Bronchial epithelial cell (primary cell): ENCODE results near the gene METTL6. TPM values are rescaled to one million over a fixed set of nuclear protein-coding genes. Genes with fewer than 3 reads are reported as not detected.

Source experiments
- DNase-seq: peaks from one replicate; pipeline ENCODE4 v3.0.0-alpha.2; 2010; ENCODE audit warnings: low read depth
- FAIRE-seq: peaks from 2 replicates; lab custom pipeline; 2011; peaks lifted over from hg19 to GRCh38; lab: Jason Lieb, UNC
- H3K27me3 ChIP-seq: 2 replicates; pipeline ENCODE4 v1.5.1; 2011; ENCODE audit warnings: low read length; ENCODE audit not compliant: control insufficient read depth, insufficient read depth
- H3K36me3 ChIP-seq: 2 replicates; pipeline ENCODE4 v1.5.1; 2011; ENCODE audit warnings: low read length; ENCODE audit not compliant: control insufficient read depth, insufficient read depth
- H3K4me3 ChIP-seq: 2 replicates; pipeline ENCODE4 v1.5.1; 2011; ENCODE audit warnings: mild to moderate bottlenecking, low read depth, low read length, control low read depth
- total RNA-seq: library from RNA; depleted of rRNA; stranded (reverse); fragments of >200 nt; gene quantifications from 2 replicates; pipeline ENCODE4 v1.2.1, GENCODE V29; 2014
- TF ChIP-seq, protein P1 (sequence below): IDR thresholded peaks from 2 replicates; pipeline ENCODE4 v1.5.1; 2011; ENCODE audit warnings: mild to moderate bottlenecking, moderate library complexity, low read length, control low read depth, inconsistent platforms; ENCODE audit not compliant: insufficient read depth, severe bottlenecking

The METTL6 gene
- total RNA-seq, 1 donor from 2014 or later: 41.3 TPM

DNA sequence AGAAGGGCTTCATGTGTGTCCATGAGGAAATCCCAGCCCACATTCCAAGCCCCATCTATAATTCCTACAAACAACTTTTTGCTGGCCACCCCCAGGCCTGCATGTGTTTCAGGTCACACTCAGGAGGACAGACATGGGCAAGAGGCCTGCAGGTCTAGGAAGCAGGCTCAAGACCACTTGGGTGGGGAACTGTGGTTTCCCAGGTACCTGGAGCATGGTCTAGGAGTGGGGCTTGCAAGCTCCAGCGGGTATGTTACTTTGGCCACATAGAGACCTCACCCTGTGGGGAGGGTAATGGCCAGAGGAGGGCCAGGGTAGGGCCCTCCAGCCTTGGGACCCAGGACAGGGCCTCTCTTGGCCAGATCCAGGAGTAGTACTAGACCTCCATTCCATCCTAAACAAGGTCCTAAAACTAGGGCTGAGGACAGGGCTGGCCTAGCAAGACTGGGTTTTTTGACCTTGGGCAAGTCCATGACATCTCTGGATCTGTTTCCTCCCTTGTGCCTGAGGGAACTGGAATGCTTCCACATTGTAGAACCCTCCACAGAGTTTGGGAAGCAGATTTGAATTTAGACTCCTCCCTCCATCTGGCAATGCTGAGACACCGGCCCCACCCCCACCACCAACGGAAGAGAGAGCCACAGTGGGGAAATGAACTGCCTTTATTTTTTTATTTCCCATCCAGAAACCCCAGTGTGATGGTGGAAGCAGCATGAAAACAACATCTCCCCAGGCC lies 22.3 kb upstream of the METTL6 start:
- H3K27me3 ChIP-seq: no peaks in the 10 kb centered on the region
- no peaks in the 10 kb centered on the region for H3K36me3 ChIP-seq
- TF ChIP-seq, protein P1, sequence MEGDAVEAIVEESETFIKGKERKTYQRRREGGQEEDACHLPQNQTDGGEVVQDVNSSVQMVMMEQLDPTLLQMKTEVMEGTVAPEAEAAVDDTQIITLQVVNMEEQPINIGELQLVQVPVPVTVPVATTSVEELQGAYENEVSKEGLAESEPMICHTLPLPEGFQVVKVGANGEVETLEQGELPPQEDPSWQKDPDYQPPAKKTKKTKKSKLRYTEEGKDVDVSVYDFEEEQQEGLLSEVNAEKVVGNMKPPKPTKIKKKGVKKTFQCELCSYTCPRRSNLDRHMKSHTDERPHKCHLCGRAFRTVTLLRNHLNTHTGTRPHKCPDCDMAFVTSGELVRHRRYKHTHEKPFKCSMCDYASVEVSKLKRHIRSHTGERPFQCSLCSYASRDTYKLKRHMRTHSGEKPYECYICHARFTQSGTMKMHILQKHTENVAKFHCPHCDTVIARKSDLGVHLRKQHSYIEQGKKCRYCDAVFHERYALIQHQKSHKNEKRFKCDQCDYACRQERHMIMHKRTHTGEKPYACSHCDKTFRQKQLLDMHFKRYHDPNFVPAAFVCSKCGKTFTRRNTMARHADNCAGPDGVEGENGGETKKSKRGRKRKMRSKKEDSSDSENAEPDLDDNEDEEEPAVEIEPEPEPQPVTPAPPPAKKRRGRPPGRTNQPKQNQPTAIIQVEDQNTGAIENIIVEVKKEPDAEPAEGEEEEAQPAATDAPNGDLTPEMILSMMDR: no peak
- no peak for DNase-seq
- FAIRE-seq: no peak
- no peak overlapping the region for H3K4me3 ChIP-seq

DNA sequence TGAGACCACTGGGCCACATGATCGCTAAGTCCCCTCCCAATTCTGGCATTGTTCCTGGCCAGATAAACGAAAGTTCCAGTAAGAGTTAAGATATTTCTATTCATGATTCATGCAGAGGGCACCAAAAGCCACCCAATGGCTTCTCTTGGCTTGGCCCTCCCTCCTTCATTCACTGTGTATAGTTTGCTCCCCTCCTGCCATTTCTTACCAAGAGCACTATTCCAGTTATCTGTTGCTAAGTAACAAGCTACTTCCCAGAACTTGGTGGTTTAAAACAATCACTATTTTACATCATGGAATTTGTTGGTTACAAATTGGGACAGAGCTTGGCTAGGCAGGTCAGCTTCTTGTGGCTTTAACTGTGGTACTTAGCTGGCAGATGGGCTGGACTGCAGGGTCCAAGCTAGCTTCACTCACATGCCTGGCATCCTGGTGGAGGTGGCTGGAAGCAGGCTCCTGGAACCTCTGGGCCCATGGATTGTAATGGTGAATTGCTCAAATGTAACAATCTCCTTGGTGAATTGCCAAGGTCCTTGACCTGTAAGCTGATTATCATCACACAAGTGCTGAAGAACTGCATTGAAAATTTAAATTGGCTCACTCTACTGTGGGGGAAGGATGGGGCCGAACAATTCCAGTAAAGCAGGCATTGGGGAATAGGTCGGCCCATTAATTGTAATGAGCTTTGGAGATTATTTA lies 16.6 kb upstream of the METTL6 start:
- no peak overlapping the region for H3K4me3 ChIP-seq
- FAIRE-seq (no peak), DNase-seq (no peak)
- peaks cover 2% of the 10 kb centered on the region for H3K36me3 ChIP-seq
- no peaks in the 10 kb centered on the region for H3K27me3 ChIP-seq
- TF ChIP-seq, protein P1: no peak

DNA sequence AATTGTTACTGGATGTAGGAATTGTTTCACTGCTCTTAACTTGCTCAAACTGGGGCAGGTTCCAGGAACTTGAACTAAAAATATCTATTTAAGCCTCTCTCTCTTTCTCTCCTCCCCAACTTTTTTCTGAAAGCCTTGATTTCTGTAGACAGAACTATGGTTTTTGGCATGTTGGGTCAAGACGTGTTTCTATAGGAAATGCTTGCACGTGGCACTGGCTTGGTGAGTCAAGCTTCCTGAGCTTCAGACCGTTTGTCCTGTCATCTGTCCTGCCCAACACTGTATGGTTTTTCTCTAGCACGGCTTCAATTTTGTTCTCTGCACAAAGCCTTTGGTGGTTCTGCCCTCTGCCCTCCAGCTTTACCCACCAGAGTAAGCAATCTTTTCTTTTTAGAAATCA lies 13.5 kb upstream of the METTL6 start:
- Histone ChIP-seq H3K36me3 (peaks cover 12% of the 10 kb centered on the region), H3K4me3 (no peak overlapping the region), H3K27me3 (no peaks in the 10 kb centered on the region)
- FAIRE-seq: no peak
- peak; percentile 76 for DNase-seq
- TF ChIP-seq, protein P1: no peak

DNA sequence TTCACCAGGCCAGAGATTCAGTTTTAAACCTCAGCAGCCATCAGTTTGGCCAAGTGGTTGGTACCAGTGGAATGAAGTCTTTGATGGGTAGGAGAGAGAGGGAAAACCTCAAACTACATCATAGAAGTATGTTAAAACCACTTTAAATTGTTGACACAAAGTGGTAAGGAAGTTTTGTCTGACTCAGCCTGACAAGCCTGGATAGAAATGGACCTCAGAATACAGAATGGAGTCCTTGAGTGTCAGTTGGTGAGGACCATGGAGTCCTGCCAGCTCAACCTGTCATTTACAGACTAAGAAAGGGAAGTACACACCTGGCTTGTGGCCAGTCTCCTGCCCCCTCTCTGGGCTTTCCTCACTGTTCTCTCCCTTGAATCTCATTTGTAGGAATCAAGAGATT lies 12.1 kb upstream of the METTL6 start:
- Histone ChIP-seq H3K27me3 (no peaks in the 10 kb centered on the region), H3K4me3 (no peak overlapping the region), H3K36me3 (peaks cover 18% of the 10 kb centered on the region)
- TF ChIP-seq, protein P1: no peak
- DNase-seq: peak; percentile 68
- FAIRE-seq: no peak

DNA sequence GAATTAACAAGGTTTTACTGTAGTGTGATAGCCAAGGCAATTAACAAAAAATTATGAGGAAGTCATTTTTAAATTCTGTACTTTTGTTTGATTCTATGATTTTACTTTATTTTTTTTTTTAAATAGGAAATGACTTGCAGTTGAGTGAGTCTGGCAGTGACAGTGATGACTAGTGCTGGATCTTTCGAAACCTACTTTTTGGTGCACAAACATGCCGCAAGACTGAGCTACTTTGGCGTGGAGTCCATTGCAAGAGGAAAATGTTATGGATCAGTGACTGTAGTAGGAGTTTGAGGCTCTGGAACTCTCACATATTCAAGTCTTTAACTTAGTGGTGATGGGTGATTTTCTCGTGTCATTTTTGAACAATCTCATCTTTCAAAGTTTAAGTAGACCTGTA lies 11.6 kb upstream of the METTL6 start:
- no peak for FAIRE-seq
- peaks cover 21% of the 10 kb centered on the region for H3K36me3 ChIP-seq

More for the DNA sequence above, 11.6 kb upstream of the METTL6 start:
- DNase-seq: peak; percentile 78
- Histone ChIP-seq H3K4me3 (no peak overlapping the region), H3K27me3 (no peaks in the 10 kb centered on the region)
- TF ChIP-seq, protein P1: no peak
